ENCODE measurements around the gene DSG4. TPM values are rescaled to one million over a fixed set of nuclear protein-coding genes. Genes with fewer than 3 reads are reported as not detected.
A peak's percentile ranks its signal among the peaks of the same experiment; 100 is the strongest.

The DSG4 gene
- total RNA-seq, 1 donor from 2014 or later, result not detected

DNA sequence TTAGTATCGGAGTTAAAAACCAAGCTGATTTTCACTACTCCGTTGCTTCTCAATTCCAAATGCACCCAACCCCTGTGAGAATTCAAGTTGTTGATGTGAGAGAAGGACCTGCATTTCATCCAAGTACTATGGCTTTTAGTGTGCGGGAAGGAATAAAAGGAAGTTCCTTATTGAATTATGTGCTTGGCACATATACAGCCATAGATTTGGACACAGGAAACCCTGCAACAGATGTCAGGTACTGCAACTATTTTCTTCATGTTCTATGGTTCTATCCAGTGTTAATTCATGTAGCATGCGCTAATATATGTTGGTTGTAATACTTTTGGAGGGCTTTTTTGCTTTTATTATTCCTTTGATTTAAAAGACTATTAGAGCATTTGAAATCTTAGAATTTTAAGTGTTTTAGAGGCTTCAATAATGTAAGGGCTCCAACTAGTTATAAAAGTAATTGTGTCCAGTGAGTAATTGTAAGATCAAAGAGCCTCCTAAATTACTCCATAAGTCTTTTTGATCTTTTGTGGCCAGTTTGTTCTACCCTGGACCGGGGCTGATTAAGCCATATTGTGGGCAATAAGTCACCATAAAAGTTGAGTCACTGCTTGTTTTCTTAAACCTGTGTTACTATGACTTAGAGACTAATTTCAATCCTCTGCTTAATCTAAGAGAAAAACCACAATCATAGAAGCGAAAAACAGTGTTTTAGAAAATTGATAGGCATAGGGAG, 22.9 kb downstream of the DSG4 start:
- no peaks in the 10 kb centered on the region for H3K27me3 ChIP-seq (ENCODE audit: control insufficient read depth, insufficient read depth, low read length)
- TF ChIP-seq, protein P1, sequence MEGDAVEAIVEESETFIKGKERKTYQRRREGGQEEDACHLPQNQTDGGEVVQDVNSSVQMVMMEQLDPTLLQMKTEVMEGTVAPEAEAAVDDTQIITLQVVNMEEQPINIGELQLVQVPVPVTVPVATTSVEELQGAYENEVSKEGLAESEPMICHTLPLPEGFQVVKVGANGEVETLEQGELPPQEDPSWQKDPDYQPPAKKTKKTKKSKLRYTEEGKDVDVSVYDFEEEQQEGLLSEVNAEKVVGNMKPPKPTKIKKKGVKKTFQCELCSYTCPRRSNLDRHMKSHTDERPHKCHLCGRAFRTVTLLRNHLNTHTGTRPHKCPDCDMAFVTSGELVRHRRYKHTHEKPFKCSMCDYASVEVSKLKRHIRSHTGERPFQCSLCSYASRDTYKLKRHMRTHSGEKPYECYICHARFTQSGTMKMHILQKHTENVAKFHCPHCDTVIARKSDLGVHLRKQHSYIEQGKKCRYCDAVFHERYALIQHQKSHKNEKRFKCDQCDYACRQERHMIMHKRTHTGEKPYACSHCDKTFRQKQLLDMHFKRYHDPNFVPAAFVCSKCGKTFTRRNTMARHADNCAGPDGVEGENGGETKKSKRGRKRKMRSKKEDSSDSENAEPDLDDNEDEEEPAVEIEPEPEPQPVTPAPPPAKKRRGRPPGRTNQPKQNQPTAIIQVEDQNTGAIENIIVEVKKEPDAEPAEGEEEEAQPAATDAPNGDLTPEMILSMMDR (IDR thresholded peaks at IDR 0.05; ENCODE audit: insufficient read depth, low read length, poor library complexity, severe bottlenecking), result no peak
- H3K36me3 ChIP-seq (ENCODE audit: control insufficient read depth, insufficient read depth, low read length), result no peaks in the 10 kb centered on the region
- DNase-seq (ENCODE audit: low read depth), result peak; percentile 65
- no peak overlapping the region for H3K4me3 ChIP-seq (ENCODE audit: low read depth, low read length)

- no peaks in the 10 kb centered on the region for H3K27me3 ChIP-seq (ENCODE audit: control insufficient read depth, insufficient read depth, low read length)
- H3K4me3 ChIP-seq (ENCODE audit: low read depth, low read length), result no peak overlapping the region
- TF ChIP-seq, protein P1 (IDR thresholded peaks at IDR 0.05; ENCODE audit: insufficient read depth, low read length, poor library complexity, severe bottlenecking), result no peak
- no peaks in the 10 kb centered on the region for H3K36me3 ChIP-seq (ENCODE audit: control insufficient read depth, insufficient read depth, low read length)
- DNase-seq (ENCODE audit: low read depth), result peak; percentile 14
Measured at GRCh38 chr18:31401156-31402025, 24.8 kb downstream of the DSG4 start.

- Histone ChIP-seq H3K36me3 (ENCODE audit: control insufficient read depth, insufficient read depth, low read length) (no peaks in the 10 kb centered on the region), H3K27me3 (ENCODE audit: control insufficient read depth, insufficient read depth, low read length) (no peaks in the 10 kb centered on the region), H3K4me3 (ENCODE audit: low read depth, low read length) (no peak overlapping the region)
- DNase-seq (ENCODE audit: low read depth), result no peak
- TF ChIP-seq, protein P1 (IDR thresholded peaks at IDR 0.05; ENCODE audit: insufficient read depth, low read length, poor library complexity, severe bottlenecking), result no peak
Measured at GRCh38 chr18:31402026-31402373, 25.4 kb downstream of the DSG4 start.

DNA sequence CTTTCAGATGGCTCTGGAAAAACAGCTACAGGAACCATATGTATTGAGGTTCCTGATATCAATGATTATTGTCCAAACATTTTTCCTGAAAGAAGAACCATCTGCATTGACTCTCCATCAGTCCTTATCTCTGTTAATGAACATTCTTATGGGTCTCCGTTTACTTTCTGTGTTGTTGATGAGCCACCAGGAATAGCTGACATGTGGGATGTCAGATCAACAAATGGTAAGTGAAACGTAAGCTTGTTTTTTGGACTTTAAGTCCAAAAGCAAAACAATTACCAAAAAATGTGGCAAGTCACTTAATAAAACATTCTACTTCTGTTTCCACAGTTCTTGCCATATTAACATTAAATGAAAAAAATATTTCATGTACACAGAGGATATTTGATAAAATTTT, 26.8 kb downstream of the DSG4 start:
- DNase-seq (ENCODE audit: low read depth), result no peak
- Histone ChIP-seq H3K27me3 (ENCODE audit: control insufficient read depth, insufficient read depth, low read length) (no peaks in the 10 kb centered on the region), H3K4me3 (ENCODE audit: low read depth, low read length) (no peak overlapping the region), H3K36me3 (ENCODE audit: control insufficient read depth, insufficient read depth, low read length) (no peaks in the 10 kb centered on the region)
- TF ChIP-seq, protein P1 (IDR thresholded peaks at IDR 0.05; ENCODE audit: insufficient read depth, low read length, poor library complexity, severe bottlenecking), result no peak

DNA sequence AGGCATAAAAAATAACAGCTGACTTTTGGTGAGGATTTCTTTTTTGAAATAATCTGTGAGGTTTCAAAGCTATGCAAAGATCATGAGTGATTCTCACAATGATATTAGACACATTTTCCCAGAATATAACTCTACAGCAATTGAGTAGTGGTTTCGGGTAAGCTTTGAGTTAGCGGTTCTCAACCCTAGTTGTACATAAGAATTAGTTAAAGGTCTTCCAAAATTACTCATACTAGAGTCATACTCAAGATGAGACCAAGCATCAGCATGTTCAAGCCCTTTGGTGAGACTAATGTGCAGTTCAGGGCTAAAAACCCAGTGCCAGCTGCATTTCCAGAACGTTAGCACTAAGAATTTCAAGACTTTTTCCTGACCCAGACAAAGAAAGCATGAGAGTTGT, 31.1 kb downstream of the DSG4 start:
- Histone ChIP-seq H3K27me3 (ENCODE audit: control insufficient read depth, insufficient read depth, low read length) (no peaks in the 10 kb centered on the region), H3K4me3 (ENCODE audit: low read depth, low read length) (no peak overlapping the region), H3K36me3 (ENCODE audit: control insufficient read depth, insufficient read depth, low read length) (no peaks in the 10 kb centered on the region)
- TF ChIP-seq, protein P1 (IDR thresholded peaks at IDR 0.05; ENCODE audit: insufficient read depth, low read length, poor library complexity, severe bottlenecking), result no peak
- no peak for DNase-seq (ENCODE audit: low read depth)

Measured in kidney epithelial cell (primary cell).